IMR-90 (cell line): Measurements from ENCODE around the gene ZNF277.

Experiments
- NFE2L2 ChIP-seq: fragments of 150-350 bp; IDR thresholded peaks from 2 replicates; pipeline ENCODE4 v1.6.1; 2016; ENCODE audit warnings: low read depth, mild to moderate bottlenecking, low read length
- POLR2A ChIP-seq: IDR thresholded peaks from 2 replicates; pipeline ENCODE4 v1.6.1; 2012; ENCODE audit warnings: mild to moderate bottlenecking, low read depth, low read length
- RCOR1 ChIP-seq: IDR thresholded peaks from 2 replicates; pipeline ENCODE4 v1.6.1; 2012; ENCODE audit warnings: mild to moderate bottlenecking, low read length, improper control_type of control experiment; ENCODE audit not compliant: insufficient replicate concordance
- SMC3 ChIP-seq: fragments of 150-350 bp; IDR thresholded peaks from 2 replicates; pipeline ENCODE4 v1.6.1; 2016; ENCODE audit warnings: low read depth, mild to moderate bottlenecking, antibody characterized with exemption, low read length, moderate library complexity
- TF ChIP-seq, protein P1 (sequence below): conservative IDR thresholded peaks from 2 replicates; pipeline ENCODE4 v1.5.1; 2012; ENCODE audit warnings: mild to moderate bottlenecking, low read depth, low read length, improper control_type of control experiment
- TF ChIP-seq, protein P2 (sequence below): fragments of 150-350 bp; IDR thresholded peaks from 2 replicates; pipeline ENCODE4 v1.6.1; 2016; ENCODE audit warnings: low read depth, mild to moderate bottlenecking, low read length, moderate library complexity, borderline replicate concordance
- TF ChIP-seq, protein P3 (sequence below): fragments of 150-350 bp; IDR thresholded peaks from 2 replicates; pipeline ENCODE4 v1.6.1; 2017; ENCODE audit warnings: mild to moderate bottlenecking, antibody characterized with exemption, low read length, low read depth

DNA sequence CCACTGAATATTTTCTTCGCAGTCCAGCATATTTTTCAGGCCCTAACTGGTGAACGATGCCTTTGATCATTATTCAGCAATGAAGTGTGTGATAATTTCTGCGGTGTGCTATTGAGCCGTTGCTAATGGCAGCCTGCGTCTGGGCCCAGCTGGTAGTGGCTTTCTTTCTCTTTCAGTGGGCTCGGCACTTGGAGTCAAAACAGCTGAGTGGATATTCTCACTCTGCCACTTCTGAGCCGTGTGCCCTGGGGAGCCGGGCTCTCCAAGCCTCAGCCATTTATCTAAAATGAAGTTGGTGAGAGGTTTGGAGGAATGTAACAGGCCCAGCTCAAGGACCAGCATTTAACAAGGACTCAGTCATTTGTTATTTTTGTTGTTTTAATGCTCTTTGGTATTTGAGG is 156.2 kb downstream of the ZNF277 start:
- TF ChIP-seq, protein P1, sequence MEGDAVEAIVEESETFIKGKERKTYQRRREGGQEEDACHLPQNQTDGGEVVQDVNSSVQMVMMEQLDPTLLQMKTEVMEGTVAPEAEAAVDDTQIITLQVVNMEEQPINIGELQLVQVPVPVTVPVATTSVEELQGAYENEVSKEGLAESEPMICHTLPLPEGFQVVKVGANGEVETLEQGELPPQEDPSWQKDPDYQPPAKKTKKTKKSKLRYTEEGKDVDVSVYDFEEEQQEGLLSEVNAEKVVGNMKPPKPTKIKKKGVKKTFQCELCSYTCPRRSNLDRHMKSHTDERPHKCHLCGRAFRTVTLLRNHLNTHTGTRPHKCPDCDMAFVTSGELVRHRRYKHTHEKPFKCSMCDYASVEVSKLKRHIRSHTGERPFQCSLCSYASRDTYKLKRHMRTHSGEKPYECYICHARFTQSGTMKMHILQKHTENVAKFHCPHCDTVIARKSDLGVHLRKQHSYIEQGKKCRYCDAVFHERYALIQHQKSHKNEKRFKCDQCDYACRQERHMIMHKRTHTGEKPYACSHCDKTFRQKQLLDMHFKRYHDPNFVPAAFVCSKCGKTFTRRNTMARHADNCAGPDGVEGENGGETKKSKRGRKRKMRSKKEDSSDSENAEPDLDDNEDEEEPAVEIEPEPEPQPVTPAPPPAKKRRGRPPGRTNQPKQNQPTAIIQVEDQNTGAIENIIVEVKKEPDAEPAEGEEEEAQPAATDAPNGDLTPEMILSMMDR = no peak
- TF ChIP-seq RCOR1 = no peak
- TF ChIP-seq, protein P2, sequence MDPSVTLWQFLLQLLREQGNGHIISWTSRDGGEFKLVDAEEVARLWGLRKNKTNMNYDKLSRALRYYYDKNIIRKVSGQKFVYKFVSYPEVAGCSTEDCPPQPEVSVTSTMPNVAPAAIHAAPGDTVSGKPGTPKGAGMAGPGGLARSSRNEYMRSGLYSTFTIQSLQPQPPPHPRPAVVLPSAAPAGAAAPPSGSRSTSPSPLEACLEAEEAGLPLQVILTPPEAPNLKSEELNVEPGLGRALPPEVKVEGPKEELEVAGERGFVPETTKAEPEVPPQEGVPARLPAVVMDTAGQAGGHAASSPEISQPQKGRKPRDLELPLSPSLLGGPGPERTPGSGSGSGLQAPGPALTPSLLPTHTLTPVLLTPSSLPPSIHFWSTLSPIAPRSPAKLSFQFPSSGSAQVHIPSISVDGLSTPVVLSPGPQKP = no peak
- no peak for TF ChIP-seq NFE2L2
- no peak for TF ChIP-seq POLR2A
- TF ChIP-seq, protein P3, sequence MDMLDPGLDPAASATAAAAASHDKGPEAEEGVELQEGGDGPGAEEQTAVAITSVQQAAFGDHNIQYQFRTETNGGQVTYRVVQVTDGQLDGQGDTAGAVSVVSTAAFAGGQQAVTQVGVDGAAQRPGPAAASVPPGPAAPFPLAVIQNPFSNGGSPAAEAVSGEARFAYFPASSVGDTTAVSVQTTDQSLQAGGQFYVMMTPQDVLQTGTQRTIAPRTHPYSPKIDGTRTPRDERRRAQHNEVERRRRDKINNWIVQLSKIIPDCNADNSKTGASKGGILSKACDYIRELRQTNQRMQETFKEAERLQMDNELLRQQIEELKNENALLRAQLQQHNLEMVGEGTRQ = no peak
- TF ChIP-seq SMC3 = no peak
